Endothelial cell of umbilical vein (primary cell): Measurements from ENCODE around the gene PRKCB. TPM values are rescaled to one million over a fixed set of nuclear protein-coding genes. Genes with fewer than 3 reads are reported as not detected.

ENCODE experiments used
- BruUV-seq: library from RNA; stranded (reverse); fragments of 400-500 nt; replicated peaks from 2 replicates; lab custom pipeline; 2021; lab: Mats Ljungman, UMichigan
- CTCF ChIA-PET: fragments of 300-600, 350-600 bp; sonication (Branson Sonifier 250); formaldehyde crosslinking; loops from one replicate; lab custom pipeline; 2021; ENCODE audit warnings: antibody characterized with exemption, inconsistent platforms; lab: Charles Lee
- POLR2A ChIA-PET: fragments of 300-600, 350-600 bp; sonication (Branson Sonifier 250); formaldehyde crosslinking; loops from one replicate; lab custom pipeline; 2021; ENCODE audit warnings: antibody characterized with exemption, inconsistent platforms; lab: Charles Lee
- DNase-seq: peaks from one replicate; pipeline ENCODE4 v3.0.0-alpha.2; 2011; ENCODE audit warnings: low read depth, low spot score
- FAIRE-seq: peaks from 2 replicates; lab custom pipeline; 2011; peaks lifted over from hg19 to GRCh38; lab: Jason Lieb, UNC
- H2AFZ ChIP-seq: 2 replicates; pipeline ENCODE4 v1.6.0; 2012; ENCODE audit warnings: low read depth, low read length, control low read depth, inconsistent platforms
- H3K27ac ChIP-seq: 2 replicates; pipeline ENCODE4 v1.5.1; 2011; ENCODE audit warnings: low read depth, mild to moderate bottlenecking, control low read depth, low read length, moderate library complexity; ENCODE audit not compliant: insufficient read depth
- H3K27me3 ChIP-seq, 2 experiments: 2 replicates each; pipeline versions ENCODE4 v1.6.0 to v1.6.1; 2011; ENCODE audit warnings: low read length in 2 of 2, mixed read lengths in 1 of 2; ENCODE audit not compliant: control insufficient read depth in 2 of 2, insufficient read depth in 2 of 2
- H3K36me3 ChIP-seq, 2 experiments: 2 replicates in 1 of 2; 3 replicates in 1 of 2; pipeline ENCODE4 v1.5.1; 2011; ENCODE audit warnings: low read length in 2 of 2, mild to moderate bottlenecking in 1 of 2, moderate library complexity in 1 of 2; ENCODE audit not compliant: control insufficient read depth in 2 of 2, insufficient read depth in 2 of 2; ENCODE audit errors: extremely low read depth in 1 of 2
- H3K4me1 ChIP-seq: 3 replicates; pipeline ENCODE4 v1.5.1; 2011; ENCODE audit warnings: mild to moderate bottlenecking, low read length; ENCODE audit not compliant: control insufficient read depth, insufficient read depth; ENCODE audit errors: extremely low read depth
- H3K4me2 ChIP-seq: 2 replicates; pipeline ENCODE4 v1.6.1; 2011; ENCODE audit warnings: low read length, control low read depth, mixed read lengths; ENCODE audit not compliant: insufficient read depth
- H3K4me3 ChIP-seq, 3 experiments: fragments of 200-600 bp in 1 of 3; sonication (generic), shearing (Covaris generic) in 1 of 3; replicated peaks in 1 of 3; 2 replicates each; pipeline ENCODE4 v1.5.1; 2011 to 2016; ENCODE audit warnings: control low read depth in 3 of 3, low read length in 3 of 3, mild to moderate bottlenecking in 2 of 3, inconsistent platforms in 1 of 3, low read depth in 1 of 3, moderate library complexity in 1 of 3; ENCODE audit not compliant: insufficient read depth in 1 of 3
- H3K79me2 ChIP-seq: 2 replicates; pipeline ENCODE4 v1.6.0; 2012; ENCODE audit warnings: low read length, inconsistent platforms; ENCODE audit not compliant: control insufficient read depth, insufficient read depth
- H3K9ac ChIP-seq: replicated peaks from 2 replicates; pipeline ENCODE3; 2011; ENCODE audit warnings: low read length, control low read depth; ENCODE audit not compliant: insufficient read depth; ENCODE audit errors: extremely low read depth
- H3K9me1 ChIP-seq: replicated peaks from 3 replicates; pipeline ENCODE4 v1.6.0; 2011; ENCODE audit warnings: mild to moderate bottlenecking, low read length; ENCODE audit not compliant: control insufficient read depth, insufficient read depth; ENCODE audit errors: extremely low read depth
- H3K9me3 ChIP-seq: replicated peaks from 2 replicates; pipeline ENCODE4 v1.5.1; 2012; ENCODE audit warnings: low read length, inconsistent platforms; ENCODE audit not compliant: control insufficient read depth, insufficient read depth
- H4K20me1 ChIP-seq: replicated peaks from 2 replicates; pipeline ENCODE3; 2011; ENCODE audit warnings: mild to moderate bottlenecking, low read length; ENCODE audit not compliant: control insufficient read depth, insufficient read depth; ENCODE audit errors: extremely low read depth
- EZH2 ChIP-seq: IDR thresholded peaks from 2 replicates; pipeline ENCODE4 v1.6.1; 2012; ENCODE audit warnings: borderline replicate concordance, low read depth, mild to moderate bottlenecking, moderate library complexity, low read length, inconsistent platforms; ENCODE audit not compliant: severe bottlenecking
- FOS ChIP-seq: IDR thresholded peaks from 2 replicates; pipeline ENCODE4 v1.6.1; 2011; ENCODE audit warnings: mild to moderate bottlenecking, low read length, moderate library complexity, borderline replicate concordance; ENCODE audit not compliant: insufficient read depth
- GATA2 ChIP-seq: IDR thresholded peaks from 2 replicates; pipeline ENCODE4 v1.7.0; 2011; ENCODE audit warnings: low read depth, mild to moderate bottlenecking, moderate library complexity, mixed read lengths, low read length; ENCODE audit not compliant: insufficient read length, insufficient read depth
- JUN ChIP-seq: IDR thresholded peaks from 2 replicates; pipeline ENCODE4 v1.6.1; 2011; ENCODE audit warnings: borderline replicate concordance, low read depth; ENCODE audit not compliant: insufficient read length, insufficient read depth
- MAX ChIP-seq: IDR thresholded peaks from 2 replicates; pipeline ENCODE4 v1.6.1; 2011; ENCODE audit not compliant: insufficient read depth, insufficient read length
- MYC ChIP-seq: IDR thresholded peaks from one replicate; pipeline ENCODE4 v1.6.1; 2011; ENCODE audit warnings: mild to moderate bottlenecking, low read depth, low read length
- POLR2A ChIP-seq: IDR thresholded peaks from 2 replicates; pipeline ENCODE4 v1.6.1; 2012; ENCODE audit warnings: low read depth, mild to moderate bottlenecking, control low read depth, low read length
- POLR2AphosphoS5 ChIP-seq: IDR thresholded peaks from 2 replicates; pipeline ENCODE4 v1.6.1; 2012; ENCODE audit warnings: low read depth, mild to moderate bottlenecking, control low read depth, low read length, moderate library complexity; ENCODE audit not compliant: insufficient read depth
- dilution Hi-C: fragments of 300-500 bp; cut with MboI; formaldehyde crosslinking; loops from one replicate; pipeline ENCODE4 v1.15.0; 2019; ENCODE audit warnings: low sequenced_read_pairs; ENCODE audit not compliant: extremely low pct_ligation_motif_present
- intact Hi-C: fragments of 100-400 bp; cut with micrococcal nuclease; formaldehyde crosslinking; loops from one replicate; pipeline ENCODE4 v1.10.0; 2022
- polyA plus RNA-seq, 4 experiments: library from polyadenylated mRNA; depleted of rRNA in 3 of 4; stranded (reverse) in 3 of 4; unstranded in 1 of 4; fragments of >200 nt; gene quantifications; 2 replicates each; pipeline versions ENCODE4 v1.2.1 to v1.2.3, GENCODE V29; 2011 to 2012; ENCODE audit warnings: missing spikeins in 1 of 4
- total RNA-seq: library from RNA; stranded (reverse); gene quantifications from 2 replicates; pipeline ENCODE4 v1.2.3, GENCODE V29; 2021
- TF ChIP-seq, protein P1 (sequence below), 2 donors: IDR thresholded peaks; 1 replicate in 1 of 2; 2 replicates in 1 of 2; pipeline ENCODE4 v1.5.1; 2011; ENCODE audit warnings: low read length in 2 of 2, mild to moderate bottlenecking in 2 of 2, moderate library complexity in 2 of 2, control low read depth in 1 of 2, inconsistent platforms in 1 of 2, low read depth in 1 of 2; ENCODE audit not compliant: insufficient read depth in 1 of 2; ENCODE audit errors: extremely low read depth in 1 of 2

The PRKCB gene
- total and polyA plus RNA-seq, 2 donors (not counting 3 experiments of a cell fraction or from before 2014, with no cell fraction given): 0.01 TPM; not detected in 1

- no peaks in the 10 kb centered on the region for H3K27me3 ChIP-seq
- BruUV-seq: no TSS peak
- intact Hi-C loops (no loop called here), dilution Hi-C loops (no loop called here)
- H3K9ac ChIP-seq: no peak overlapping the region
- no peaks in the 10 kb centered on the region for H3K4me1 ChIP-seq
- POLR2A ChIA-PET: no interaction called here
- no peaks in the 10 kb centered on the region for H3K9me1 ChIP-seq
- H4K20me1 ChIP-seq: no peaks in the 10 kb centered on the region
- FAIRE-seq (no peak), DNase-seq (no peak)
- CTCF ChIA-PET: no interaction called here
- no peak overlapping the region for H2AFZ ChIP-seq
- no peaks in the 10 kb centered on the region for H3K79me2 ChIP-seq
- TF ChIP-seq JUN (no peak), EZH2 (no peak), FOS (no peak), GATA2 (no peak), POLR2AphosphoS5 (no peak), POLR2A (no peak), MAX (no peak), MYC (no peak)
- TF ChIP-seq, protein P1, sequence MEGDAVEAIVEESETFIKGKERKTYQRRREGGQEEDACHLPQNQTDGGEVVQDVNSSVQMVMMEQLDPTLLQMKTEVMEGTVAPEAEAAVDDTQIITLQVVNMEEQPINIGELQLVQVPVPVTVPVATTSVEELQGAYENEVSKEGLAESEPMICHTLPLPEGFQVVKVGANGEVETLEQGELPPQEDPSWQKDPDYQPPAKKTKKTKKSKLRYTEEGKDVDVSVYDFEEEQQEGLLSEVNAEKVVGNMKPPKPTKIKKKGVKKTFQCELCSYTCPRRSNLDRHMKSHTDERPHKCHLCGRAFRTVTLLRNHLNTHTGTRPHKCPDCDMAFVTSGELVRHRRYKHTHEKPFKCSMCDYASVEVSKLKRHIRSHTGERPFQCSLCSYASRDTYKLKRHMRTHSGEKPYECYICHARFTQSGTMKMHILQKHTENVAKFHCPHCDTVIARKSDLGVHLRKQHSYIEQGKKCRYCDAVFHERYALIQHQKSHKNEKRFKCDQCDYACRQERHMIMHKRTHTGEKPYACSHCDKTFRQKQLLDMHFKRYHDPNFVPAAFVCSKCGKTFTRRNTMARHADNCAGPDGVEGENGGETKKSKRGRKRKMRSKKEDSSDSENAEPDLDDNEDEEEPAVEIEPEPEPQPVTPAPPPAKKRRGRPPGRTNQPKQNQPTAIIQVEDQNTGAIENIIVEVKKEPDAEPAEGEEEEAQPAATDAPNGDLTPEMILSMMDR (IDR thresholded peaks at IDR 0.05; ENCODE audit: extremely low read depth in 1 of 2, insufficient read depth in 1 of 2, low read depth in 1 of 2, low read length in 2 of 2): no peak
- H3K4me3 ChIP-seq: no peak overlapping the region
- H3K27ac ChIP-seq: no peak overlapping the region
- H3K36me3 ChIP-seq: no peaks in the 10 kb centered on the region
- no peak overlapping the region for H3K4me2 ChIP-seq
- no peaks in the 10 kb centered on the region for H3K9me3 ChIP-seq
Observed at GRCh38 chr16:23847251-23847650, 11.5 kb downstream of the PRKCB start.
